GM12892 (cell line): ENCODE data around the gene SLC27A4.

ENCODE experiments used
- DNase-seq: peaks from one replicate; pipeline ENCODE4 v3.0.0; 2011; ENCODE audit not compliant: insufficient read length
- FAIRE-seq: peaks from 2 replicates; lab custom pipeline; 2011; peaks lifted over from hg19 to GRCh38; lab: Jason Lieb, UNC
- POLR2A ChIP-seq: IDR thresholded peaks from 2 replicates; pipeline ENCODE4 v1.6.1; 2011; ENCODE audit warnings: low read depth, low read length, control low read depth
- POLR2AphosphoS5 ChIP-seq: IDR thresholded peaks from 2 replicates; pipeline ENCODE4 v1.6.1; 2011; ENCODE audit warnings: low read depth, low read length, control low read depth
- TAF1 ChIP-seq: IDR thresholded peaks from 2 replicates; pipeline ENCODE4 v1.6.1; 2011; ENCODE audit warnings: low read depth, mild to moderate bottlenecking, control low read depth, low read length, borderline replicate concordance

SLC27A4 gene

DNA sequence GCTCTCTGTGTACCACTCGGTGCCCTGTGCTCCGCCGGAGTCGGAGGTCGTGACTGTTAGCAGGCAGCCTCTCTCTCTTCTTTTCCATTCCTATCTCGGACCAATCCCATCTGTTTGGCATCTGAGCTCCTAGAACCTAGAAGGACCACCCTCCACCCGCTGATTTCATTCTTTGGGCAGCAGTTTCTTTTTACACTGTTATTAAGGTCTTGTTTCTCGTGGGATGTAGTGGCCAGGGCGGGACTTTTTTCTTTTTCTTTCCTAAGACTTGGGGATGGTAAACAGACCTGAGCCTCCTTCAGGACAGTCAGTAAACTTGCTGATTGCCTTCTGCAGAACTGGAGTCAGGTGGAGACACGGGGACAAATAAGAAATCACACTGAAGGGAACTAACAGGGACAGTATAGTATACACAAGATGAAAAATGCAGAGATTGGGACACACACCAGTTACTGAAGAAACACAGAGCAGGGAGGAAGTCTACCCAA, 31.3 kb downstream of the SLC27A4 start:
- TF ChIP-seq TAF1 (no peak), POLR2A (no peak), POLR2AphosphoS5 (no peak)
- FAIRE-seq (no peak), DNase-seq (no peak)

DNA sequence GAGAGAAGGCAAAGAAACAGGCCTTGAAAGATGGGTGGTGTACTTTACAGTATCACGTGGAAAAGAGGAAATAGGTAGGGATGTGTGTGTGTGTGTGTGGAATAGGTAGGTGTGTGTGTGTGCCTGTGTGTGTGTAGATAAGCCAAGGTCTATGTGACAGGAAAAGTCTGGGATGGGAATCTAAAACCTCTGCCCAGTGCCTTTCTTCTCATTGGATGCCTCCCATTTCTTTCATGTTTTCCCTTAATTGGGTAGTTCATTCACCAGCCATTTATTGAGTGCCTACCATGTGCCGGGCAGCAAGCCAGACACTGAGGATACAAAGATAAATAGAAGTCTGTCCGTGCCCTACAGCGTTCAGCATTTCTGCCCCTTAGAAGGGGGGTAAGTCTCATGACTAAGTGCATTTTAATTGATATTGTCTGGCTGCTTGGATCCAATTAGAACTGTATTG, 31.9 kb downstream of the SLC27A4 start:
- no peak for DNase-seq
- TF ChIP-seq POLR2A (no peak), TAF1 (no peak), POLR2AphosphoS5 (no peak)
- no peak for FAIRE-seq

DNA sequence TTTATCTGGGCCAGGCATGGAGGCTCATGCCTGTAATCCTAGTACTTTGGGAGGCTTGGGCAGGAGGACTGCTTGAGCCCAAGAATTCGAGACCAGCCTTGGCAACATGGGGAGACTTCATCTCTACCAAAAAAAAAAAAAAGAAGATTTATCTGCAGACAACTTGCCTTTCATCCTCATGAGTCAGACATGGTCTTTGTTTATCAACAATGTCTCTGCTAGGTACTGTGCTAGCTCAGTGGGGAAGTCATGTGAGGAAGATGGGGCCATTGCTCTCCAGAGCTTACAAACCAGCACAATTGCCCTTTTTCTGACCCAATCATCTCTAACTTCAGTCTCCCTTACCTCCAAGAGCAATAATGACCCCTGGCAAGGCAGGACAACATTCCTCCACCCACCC, 32.5 kb downstream of the SLC27A4 start:
- FAIRE-seq (no peak), DNase-seq (no peak)
- no peak for TF ChIP-seq TAF1
- TF ChIP-seq POLR2A: no peak
- TF ChIP-seq POLR2AphosphoS5: no peak

DNA sequence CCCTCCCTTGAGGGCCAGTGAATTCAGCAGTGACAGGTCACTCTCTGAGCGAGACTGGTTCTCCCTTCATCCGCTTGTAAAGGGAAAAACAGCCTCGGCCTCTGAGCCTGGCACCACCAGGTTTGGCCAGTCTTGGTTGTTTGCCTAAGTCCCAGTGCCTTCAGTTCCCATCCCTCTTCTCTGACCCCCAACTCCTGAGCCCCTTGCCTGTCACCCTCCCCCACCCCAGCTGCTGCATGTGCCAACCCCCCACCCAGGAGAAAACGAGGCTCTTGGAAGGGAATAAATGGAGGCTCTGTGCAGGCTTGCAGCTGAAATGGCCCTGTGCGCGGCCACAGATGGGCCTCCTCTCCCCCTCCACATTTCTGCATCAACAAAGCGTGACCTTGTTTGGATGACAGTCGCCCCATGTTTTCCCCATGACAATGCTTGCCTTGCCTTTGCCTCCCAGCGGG, 33.9 kb downstream of the SLC27A4 start:
- TF ChIP-seq POLR2A: no peak
- no peak for TF ChIP-seq POLR2AphosphoS5
- no peak for TF ChIP-seq TAF1
- no peak for DNase-seq
- FAIRE-seq: no peak

DNA sequence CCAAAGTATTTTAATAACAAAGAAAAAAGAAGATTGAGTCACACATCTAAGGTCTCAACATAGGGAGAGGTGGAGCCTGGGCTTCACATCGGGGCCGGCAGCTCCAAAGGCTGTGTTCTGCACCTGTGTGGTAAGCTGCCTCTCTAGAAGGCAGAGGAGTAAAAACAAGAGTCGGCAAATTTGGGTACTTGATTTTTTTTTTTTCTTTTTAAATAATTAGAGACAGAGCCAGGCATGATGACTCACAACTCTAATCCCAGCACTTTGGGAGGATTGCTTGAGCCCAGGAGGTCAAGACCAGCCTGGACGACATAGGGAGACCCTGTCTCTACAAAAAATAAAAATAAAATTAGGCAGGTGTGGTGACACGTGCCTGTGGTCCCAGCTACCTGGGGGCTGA, 35.5 kb downstream of the SLC27A4 start:
- DNase-seq (no peak), FAIRE-seq (no peak)
- TF ChIP-seq POLR2A (no peak), POLR2AphosphoS5 (no peak), TAF1 (no peak)

DNA sequence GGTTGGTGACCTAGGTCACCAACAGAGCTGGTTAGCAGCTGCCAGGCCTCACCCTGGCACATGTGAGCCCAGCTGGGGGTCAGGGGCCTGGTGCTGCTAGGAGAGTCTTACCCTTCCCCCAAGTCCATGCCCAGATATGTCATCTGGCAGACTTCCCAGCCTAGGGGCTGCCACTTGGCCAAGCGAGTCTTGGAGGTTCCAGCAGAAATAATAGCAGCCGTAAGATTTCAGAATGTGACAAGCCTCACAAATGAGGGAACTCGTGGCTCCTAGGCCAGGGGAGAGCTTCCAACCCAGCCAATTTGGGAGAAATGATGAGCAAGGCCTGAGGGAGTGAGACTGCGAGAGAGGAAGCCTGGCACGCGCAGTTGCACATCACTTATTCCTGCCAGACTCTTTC, 41.9 kb downstream of the SLC27A4 start:
- no peak for TF ChIP-seq TAF1
- TF ChIP-seq POLR2A: no peak
- TF ChIP-seq POLR2AphosphoS5: no peak
- DNase-seq (no peak), FAIRE-seq (no peak)

DNA sequence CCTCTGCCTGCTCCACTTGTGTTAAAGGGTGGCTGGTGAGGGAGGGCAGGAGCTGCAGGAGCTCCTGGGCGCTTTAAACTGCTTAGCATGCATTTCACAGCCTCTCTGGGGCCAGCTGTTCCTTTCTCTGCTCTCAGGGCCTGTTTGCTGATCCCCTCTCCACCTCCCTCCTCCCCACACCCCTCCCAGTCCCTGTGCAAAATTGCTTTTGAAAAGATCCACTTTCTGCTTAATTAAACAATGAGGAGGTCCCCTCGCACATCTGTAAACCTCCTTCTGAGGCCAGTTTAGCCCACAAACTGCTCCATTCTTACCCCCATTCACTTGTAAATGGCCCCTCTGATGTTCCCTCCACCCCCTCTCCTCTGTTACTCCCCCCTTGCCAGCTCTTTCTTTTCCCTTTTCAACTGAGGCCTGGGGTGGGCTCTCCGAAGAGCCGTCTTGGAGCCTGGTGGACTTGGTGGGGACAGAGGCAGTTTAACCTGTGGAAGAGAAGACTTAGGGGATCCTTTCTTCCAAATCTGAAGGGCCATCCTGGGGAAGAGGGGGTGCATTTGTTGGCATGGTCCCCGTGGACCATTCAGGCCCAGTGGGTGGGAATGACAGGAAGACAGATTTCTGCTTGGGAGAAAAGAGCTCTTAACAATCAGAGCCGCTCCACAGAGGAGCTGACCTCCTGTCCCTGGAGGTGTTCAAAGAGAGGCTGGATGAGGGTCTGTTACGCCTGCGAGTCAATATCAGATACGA, 42.9 kb downstream of the SLC27A4 start:
- no peak for TF ChIP-seq POLR2A
- no peak for TF ChIP-seq POLR2AphosphoS5
- TF ChIP-seq TAF1: no peak
- DNase-seq: no peak
- FAIRE-seq: no peak

DNA sequence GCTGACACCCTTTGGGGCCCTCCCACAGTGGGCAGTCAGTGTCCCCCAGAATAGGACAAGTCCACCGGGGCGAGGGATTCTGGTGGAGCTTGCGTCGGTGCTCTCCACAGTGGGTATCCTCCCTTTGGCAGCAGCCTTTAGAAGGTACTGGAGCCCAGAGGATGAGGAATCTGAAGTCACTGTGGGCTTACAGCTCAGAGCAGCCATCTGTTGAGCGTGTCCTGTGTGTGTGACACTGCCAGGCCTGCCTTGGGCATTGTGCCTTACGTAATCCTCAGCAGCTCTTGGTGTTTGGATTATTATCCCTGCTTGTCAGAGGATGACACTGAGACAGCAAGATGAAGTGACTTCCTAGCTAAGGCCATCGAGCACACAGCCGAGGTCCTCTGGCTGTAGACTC, 43.5 kb downstream of the SLC27A4 start:
- TF ChIP-seq TAF1: no peak
- no peak for DNase-seq
- FAIRE-seq: no peak

DNA sequence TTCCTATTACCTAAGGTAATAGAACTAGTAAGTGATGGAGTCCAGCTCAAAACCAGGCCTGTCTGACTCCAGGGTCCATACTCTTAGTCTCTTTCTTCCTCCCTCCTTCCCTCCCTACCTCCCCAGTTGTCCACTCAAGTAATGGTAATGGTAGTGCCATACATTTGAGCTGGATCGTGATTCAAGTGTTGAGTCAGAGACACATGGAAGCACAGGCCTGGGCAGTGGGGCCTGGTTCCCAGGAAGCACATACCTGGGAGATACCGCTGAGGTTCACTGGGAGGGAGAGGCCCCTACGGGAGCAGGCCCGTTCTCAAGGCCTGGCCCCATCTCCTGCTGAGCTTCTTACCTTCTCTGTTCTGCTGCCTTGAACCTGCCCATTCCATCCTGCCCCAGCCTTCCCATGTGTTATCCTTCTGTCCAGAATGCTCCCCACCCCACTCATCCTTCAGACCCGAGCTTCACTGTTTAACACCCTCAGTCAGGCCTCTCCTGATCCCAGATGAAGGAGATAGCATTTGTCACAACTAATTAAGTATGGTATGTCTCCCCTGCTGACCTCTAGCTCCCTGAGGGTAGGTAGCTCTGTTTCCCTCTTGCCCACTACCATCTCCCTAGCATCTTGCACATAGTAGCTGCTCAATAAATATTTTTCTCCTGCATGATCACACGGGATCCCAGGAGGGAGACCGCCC, 44.6 kb downstream of the SLC27A4 start:
- FAIRE-seq (no peak), DNase-seq (no peak)
- TF ChIP-seq POLR2A (no peak), POLR2AphosphoS5 (no peak)

DNA sequence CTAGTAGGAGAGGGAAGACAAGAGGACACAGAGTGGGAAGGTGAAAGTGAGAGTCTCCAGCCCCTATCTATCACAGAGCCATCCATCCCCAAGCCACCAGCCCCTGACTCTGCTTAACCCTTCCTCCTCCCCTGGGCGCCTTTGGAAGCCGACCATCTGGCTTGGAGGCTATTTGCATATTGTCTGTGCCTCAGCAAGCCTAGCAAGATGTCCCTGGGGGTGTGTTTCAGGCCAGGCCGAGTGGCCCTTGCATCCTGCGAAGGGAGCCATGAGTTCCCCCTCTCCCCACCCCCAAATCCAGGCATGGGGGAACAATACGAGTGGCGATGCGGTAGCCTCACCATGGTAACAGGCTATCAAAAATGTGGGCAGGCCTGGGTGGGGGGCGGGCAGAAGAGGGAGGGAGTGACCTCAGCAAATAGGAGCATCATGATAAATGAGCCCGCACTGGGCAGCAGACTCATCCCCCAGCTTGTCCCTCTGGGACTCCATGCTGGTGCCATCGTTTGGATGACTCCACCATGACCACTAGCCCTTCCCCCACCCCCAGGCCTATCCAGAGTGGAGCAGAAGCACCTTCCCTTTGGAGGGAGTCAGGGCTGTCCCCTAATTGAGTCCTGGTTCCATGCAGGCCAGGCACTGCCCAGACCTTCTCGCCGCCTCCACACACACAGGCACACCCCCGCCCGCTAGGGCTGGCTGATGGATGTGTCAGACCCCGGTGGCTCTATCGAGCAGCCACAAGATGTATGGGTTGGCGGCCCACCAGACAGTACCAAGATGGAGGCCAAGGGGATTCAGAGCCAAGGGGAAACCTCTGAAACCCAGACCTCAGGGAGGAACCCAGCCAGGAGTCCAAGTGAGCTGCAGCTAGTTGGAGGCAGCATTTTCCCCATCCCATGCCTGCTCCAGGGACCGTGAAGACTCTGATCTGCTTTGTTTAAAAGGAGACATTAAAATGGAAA, 45.5 kb downstream of the SLC27A4 start:
- no peak for FAIRE-seq
- DNase-seq: no peak
- TF ChIP-seq TAF1: no peak

DNA sequence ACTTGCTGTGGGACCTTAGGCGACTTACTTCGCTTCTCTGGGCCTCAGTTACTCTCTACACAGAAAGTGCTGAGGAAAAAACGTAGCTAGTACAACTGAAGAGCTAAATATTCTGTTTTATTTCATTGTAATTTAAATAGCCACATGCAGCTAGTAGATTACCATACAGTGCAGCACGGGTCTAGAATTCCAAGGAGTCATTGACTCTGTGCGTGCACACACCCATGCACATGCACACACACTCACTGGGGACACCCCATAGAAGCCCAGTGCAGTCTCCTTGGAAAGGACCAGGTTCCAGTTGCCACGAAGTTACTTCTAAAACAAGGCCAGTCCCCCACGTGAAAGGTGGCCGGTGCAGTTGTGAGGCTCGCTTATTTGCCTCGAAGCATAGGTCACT, 47.8 kb downstream of the SLC27A4 start:
- FAIRE-seq (no peak), DNase-seq (no peak)
- TF ChIP-seq TAF1 (no peak), POLR2A (no peak), POLR2AphosphoS5 (no peak)

DNA sequence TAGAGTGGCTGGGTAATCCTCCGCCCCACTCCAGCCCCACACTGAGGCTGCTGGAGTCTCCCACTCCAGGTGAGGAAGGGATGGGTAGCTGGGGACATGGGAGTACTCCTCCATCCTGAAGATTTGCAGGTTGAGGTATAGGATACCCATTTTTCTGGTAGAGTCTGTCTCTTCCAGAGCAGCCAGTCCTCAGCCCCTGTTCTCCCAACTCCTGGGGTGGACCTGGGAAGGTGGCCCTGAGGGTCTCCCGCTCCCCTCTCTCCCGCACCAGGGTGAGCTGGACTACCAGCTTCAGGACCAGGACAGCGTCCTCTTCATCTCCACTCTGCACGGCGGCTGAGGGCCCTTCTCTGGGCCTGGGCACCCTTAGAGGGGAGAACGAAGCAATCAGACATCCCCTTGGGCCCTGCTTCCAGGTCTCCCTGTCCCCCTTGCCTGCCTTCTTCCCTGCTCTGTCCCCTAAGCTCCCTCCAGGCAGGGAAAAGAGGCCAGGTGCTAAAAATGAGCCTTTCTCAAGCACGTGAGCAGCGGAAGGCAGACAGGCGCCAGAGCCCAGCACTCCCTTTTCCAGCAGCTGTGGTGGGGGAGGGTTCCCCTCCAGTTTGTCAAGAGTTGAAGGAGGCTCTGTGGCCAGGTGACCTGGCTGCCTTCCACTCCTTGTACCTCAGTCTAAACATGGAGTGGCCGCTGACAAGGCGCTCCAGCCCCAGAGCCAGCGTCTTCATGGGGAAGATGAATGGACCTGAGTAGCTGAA, 49.2 kb downstream of the SLC27A4 start:
- no peak for DNase-seq
- TF ChIP-seq POLR2A: no peak
- no peak for TF ChIP-seq POLR2AphosphoS5
- no peak for TF ChIP-seq TAF1
- no peak for FAIRE-seq
